ENCODE measurements around the gene GUCY1A1. TPM values are rescaled to one million over a fixed set of nuclear protein-coding genes. Genes with fewer than 3 reads are reported as not detected.

GUCY1A1 gene
- total RNA-seq, 1 donor from 2014 or later: 1.0 TPM

DNA sequence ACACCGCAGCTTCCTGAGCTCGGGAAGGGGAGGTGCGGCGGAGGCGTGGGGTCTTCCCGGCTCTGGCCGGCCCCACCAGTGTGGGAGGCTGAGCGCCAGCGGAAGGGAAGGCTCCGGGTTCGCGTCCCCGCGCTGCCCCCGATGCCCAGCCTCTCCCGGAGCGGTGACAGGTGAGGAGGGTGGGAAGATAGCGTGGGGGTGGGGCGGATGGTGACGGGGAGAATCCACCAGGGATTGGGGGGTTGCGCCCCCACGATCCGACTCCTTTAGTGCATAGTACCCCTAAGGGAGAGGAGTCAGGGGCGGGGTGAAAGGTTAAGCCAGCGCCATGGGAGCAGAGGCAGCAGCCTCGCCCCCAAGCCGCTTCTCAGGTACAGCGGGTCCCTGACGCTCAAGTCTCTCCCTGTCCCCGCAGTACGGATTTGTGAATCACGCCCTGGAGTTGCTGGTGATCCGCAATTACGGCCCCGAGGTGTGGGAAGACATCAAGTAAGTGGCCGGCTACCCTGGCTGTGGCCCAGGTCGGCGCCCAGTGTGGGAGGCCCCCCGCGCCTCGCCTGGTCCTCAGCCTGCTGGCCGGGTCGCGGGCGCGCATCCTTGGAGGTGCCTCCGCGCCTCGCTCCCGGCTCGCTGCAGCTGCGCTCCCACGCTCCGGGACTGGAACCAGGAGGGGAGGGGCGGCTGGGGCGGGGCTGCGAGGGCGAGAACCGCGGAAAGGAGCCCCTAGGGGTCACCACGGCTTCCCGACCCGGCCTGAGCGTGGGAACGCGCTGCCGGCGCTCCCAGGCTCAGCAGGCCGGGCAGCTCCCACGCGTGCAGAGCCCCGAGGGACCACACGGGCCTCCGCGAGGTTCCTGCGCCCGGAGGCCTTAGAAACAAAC lies 93.0 kb downstream of the GUCY1A1 start:
- H3K4me1 ChIP-seq (ENCODE audit: insufficient read depth, low read length): no peaks in the 10 kb centered on the region
- peak overlapping the region; percentile 61 for H3K4me3 ChIP-seq (ENCODE audit: insufficient read depth, low read depth, low read length)
- H4K20me1 ChIP-seq (ENCODE audit: insufficient read depth, low read length): no peaks in the 10 kb centered on the region
- H3K27ac ChIP-seq (ENCODE audit: low read depth, low read length): peak overlapping the region; percentile 21
- no peaks in the 10 kb centered on the region for H3K27me3 ChIP-seq (ENCODE audit: insufficient read depth, low read length)
- Mint-ChIP-seq H3K4me3 (ENCODE audit: unreplicated experiment) (peak overlapping the region; percentile 79), H3K27me3 (ENCODE audit: low read depth, unreplicated experiment) (no peaks in the 10 kb centered on the region), H3K9me3 (ENCODE audit: unreplicated experiment) (no peaks in the 10 kb centered on the region), H3K36me3 (ENCODE audit: low read depth, unreplicated experiment) (no peaks in the 10 kb centered on the region), H3K4me1 (ENCODE audit: low read depth, unreplicated experiment) (no peaks in the 10 kb centered on the region), H3K27ac (ENCODE audit: unreplicated experiment) (no peak overlapping the region)
- H3K79me2 ChIP-seq (ENCODE audit: insufficient read depth, low read length): no peaks in the 10 kb centered on the region
- FAIRE-seq: no peak
- no peaks in the 10 kb centered on the region for H3K36me3 ChIP-seq (ENCODE audit: insufficient read depth, low read length)
- peak overlapping the region; percentile 95 for H3K4me2 ChIP-seq (ENCODE audit: low read length)
- TF ChIP-seq, protein P1, sequence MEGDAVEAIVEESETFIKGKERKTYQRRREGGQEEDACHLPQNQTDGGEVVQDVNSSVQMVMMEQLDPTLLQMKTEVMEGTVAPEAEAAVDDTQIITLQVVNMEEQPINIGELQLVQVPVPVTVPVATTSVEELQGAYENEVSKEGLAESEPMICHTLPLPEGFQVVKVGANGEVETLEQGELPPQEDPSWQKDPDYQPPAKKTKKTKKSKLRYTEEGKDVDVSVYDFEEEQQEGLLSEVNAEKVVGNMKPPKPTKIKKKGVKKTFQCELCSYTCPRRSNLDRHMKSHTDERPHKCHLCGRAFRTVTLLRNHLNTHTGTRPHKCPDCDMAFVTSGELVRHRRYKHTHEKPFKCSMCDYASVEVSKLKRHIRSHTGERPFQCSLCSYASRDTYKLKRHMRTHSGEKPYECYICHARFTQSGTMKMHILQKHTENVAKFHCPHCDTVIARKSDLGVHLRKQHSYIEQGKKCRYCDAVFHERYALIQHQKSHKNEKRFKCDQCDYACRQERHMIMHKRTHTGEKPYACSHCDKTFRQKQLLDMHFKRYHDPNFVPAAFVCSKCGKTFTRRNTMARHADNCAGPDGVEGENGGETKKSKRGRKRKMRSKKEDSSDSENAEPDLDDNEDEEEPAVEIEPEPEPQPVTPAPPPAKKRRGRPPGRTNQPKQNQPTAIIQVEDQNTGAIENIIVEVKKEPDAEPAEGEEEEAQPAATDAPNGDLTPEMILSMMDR (IDR thresholded peaks at IDR 0.05; ENCODE audit: insufficient read depth, low read depth, low read length): no peak
- no peak for TF ChIP-seq EZH2 (IDR thresholded peaks at IDR 0.05; ENCODE audit: insufficient read depth, low read length)
- DNase-seq (ENCODE audit: low read depth): no peak
- peak overlapping the region; percentile 94 for H2AFZ ChIP-seq (ENCODE audit: low read depth, low read length)
- peak overlapping the region; percentile 75 for H3K9ac ChIP-seq (ENCODE audit: low read length)
- no peaks in the 10 kb centered on the region for H3K9me3 ChIP-seq (ENCODE audit: insufficient read depth, low read depth, low read length)

DNA sequence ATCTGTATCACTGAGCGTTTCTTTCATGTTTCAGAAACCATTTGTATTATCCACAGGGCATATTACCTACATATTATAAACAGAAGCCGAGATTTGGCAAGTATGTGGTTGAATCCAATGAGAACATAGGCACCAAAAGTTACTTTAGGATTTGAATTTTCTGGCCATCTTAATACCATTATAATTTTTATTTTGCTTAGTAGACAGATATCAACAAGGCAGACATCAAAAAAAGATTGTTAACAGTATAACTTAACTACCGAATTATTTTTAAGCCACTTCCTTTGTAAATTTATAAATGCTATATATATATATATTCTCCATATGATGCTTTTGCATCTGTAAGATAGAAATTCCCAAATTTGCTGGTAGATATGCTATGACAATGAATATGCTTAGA lies 94.4 kb downstream of the GUCY1A1 start:
- no peaks in the 10 kb centered on the region for H3K9me3 Mint-ChIP-seq (ENCODE audit: unreplicated experiment)
- no peaks in the 10 kb centered on the region for H4K20me1 ChIP-seq (ENCODE audit: insufficient read depth, low read length)
- no peak for DNase-seq (ENCODE audit: low read depth)
- no peak overlapping the region for H3K4me3 ChIP-seq (ENCODE audit: insufficient read depth, low read depth, low read length)
- H3K27me3 ChIP-seq (ENCODE audit: insufficient read depth, low read length): no peaks in the 10 kb centered on the region
- H3K27ac ChIP-seq (ENCODE audit: low read depth, low read length): no peak overlapping the region
- no peak overlapping the region for H3K4me2 ChIP-seq (ENCODE audit: low read length)
- no peak overlapping the region for H3K27ac Mint-ChIP-seq (ENCODE audit: unreplicated experiment)
- no peaks in the 10 kb centered on the region for H3K4me1 Mint-ChIP-seq (ENCODE audit: low read depth, unreplicated experiment)
- no peaks in the 10 kb centered on the region for H3K36me3 ChIP-seq (ENCODE audit: insufficient read depth, low read length)
- no peaks in the 10 kb centered on the region for H3K79me2 ChIP-seq (ENCODE audit: insufficient read depth, low read length)
- FAIRE-seq: no peak
- no peaks in the 10 kb centered on the region for H3K9me3 ChIP-seq (ENCODE audit: insufficient read depth, low read depth, low read length)
- no peak overlapping the region for H2AFZ ChIP-seq (ENCODE audit: low read depth, low read length)
- TF ChIP-seq, protein P1 (IDR thresholded peaks at IDR 0.05; ENCODE audit: insufficient read depth, low read depth, low read length): no peak
- no peak for TF ChIP-seq EZH2 (IDR thresholded peaks at IDR 0.05; ENCODE audit: insufficient read depth, low read length)
- H3K4me1 ChIP-seq (ENCODE audit: insufficient read depth, low read length): no peaks in the 10 kb centered on the region
- no peak overlapping the region for H3K4me3 Mint-ChIP-seq (ENCODE audit: unreplicated experiment)
- H3K9ac ChIP-seq (ENCODE audit: low read length): no peak overlapping the region
- H3K27me3 Mint-ChIP-seq (ENCODE audit: low read depth, unreplicated experiment): no peaks in the 10 kb centered on the region
- no peaks in the 10 kb centered on the region for H3K36me3 Mint-ChIP-seq (ENCODE audit: low read depth, unreplicated experiment)

- Histone ChIP-seq H3K4me2 (ENCODE audit: low read length) (no peak overlapping the region), H3K79me2 (ENCODE audit: insufficient read depth, low read length) (no peaks in the 10 kb centered on the region), H3K9ac (ENCODE audit: low read length) (no peak overlapping the region), H3K4me1 (ENCODE audit: insufficient read depth, low read length) (no peaks in the 10 kb centered on the region), H3K27me3 (ENCODE audit: insufficient read depth, low read length) (no peaks in the 10 kb centered on the region), H3K9me3 (ENCODE audit: insufficient read depth, low read depth, low read length) (no peaks in the 10 kb centered on the region), H4K20me1 (ENCODE audit: insufficient read depth, low read length) (no peaks in the 10 kb centered on the region), H3K36me3 (ENCODE audit: insufficient read depth, low read length) (no peaks in the 10 kb centered on the region), H3K4me3 (ENCODE audit: insufficient read depth, low read depth, low read length) (no peak overlapping the region), H2AFZ (ENCODE audit: low read depth, low read length) (no peak overlapping the region), H3K27ac (ENCODE audit: low read depth, low read length) (no peak overlapping the region)
- H3K27ac Mint-ChIP-seq (ENCODE audit: unreplicated experiment): no peak overlapping the region
- FAIRE-seq: no peak
- H3K27me3 Mint-ChIP-seq (ENCODE audit: low read depth, unreplicated experiment): no peaks in the 10 kb centered on the region
- no peak for TF ChIP-seq EZH2 (IDR thresholded peaks at IDR 0.05; ENCODE audit: insufficient read depth, low read length)
- TF ChIP-seq, protein P1 (IDR thresholded peaks at IDR 0.05; ENCODE audit: insufficient read depth, low read depth, low read length): no peak
- no peak for DNase-seq (ENCODE audit: low read depth)
- no peaks in the 10 kb centered on the region for H3K36me3 Mint-ChIP-seq (ENCODE audit: low read depth, unreplicated experiment)
- H3K4me3 Mint-ChIP-seq (ENCODE audit: unreplicated experiment): no peak overlapping the region
- no peaks in the 10 kb centered on the region for H3K9me3 Mint-ChIP-seq (ENCODE audit: unreplicated experiment)
- H3K4me1 Mint-ChIP-seq (ENCODE audit: low read depth, unreplicated experiment): no peaks in the 10 kb centered on the region
These were observed 95.3 kb downstream of the GUCY1A1 start for GRCh38 chr4:155761916-155762315.
